Stimulated activated CD4-positive, alpha-beta T cell treated with anti-CD3 and anti-CD28 coated beads, Interleukin-1b, Interleukin-23, amount 100 ng/mL, for 24 hours (primary cell): ENCODE results near the gene HELZ.

ENCODE experiments used
- DNase-seq, 4 experiments: peaks; one replicate each; pipeline ENCODE4 v3.0.0-alpha.2; 2020; ENCODE audit warnings: low read depth in 4 of 4, low spot score in 1 of 4

The HELZ gene

GRCh38 chr17:67088639-67089038, 156.4 kb downstream of the HELZ start:
- DNase-seq: no peak

GRCh38 chr17:67085406-67085805, 159.6 kb downstream of the HELZ start:
- no peak for DNase-seq

GRCh38 chr17:67082107-67082506, 162.9 kb downstream of the HELZ start:
- DNase-seq: no peak

GRCh38 chr17:67080804-67081203, 164.2 kb downstream of the HELZ start:
- no peak for DNase-seq

- no peak for DNase-seq
Measured at GRCh38 chr17:67079491-67079890, 165.5 kb downstream of the HELZ start.

GRCh38 chr17:67078292-67078691, 166.7 kb downstream of the HELZ start:
- no peak for DNase-seq

- DNase-seq: no peak
Measured at GRCh38 chr17:67076290-67076689, 168.7 kb downstream of the HELZ start.

- DNase-seq: no peak
Measured at GRCh38 chr17:67074781-67075180, 170.2 kb downstream of the HELZ start.

GRCh38 chr17:67072885-67073284, 172.1 kb downstream of the HELZ start:
- no peak for DNase-seq

- no peak for DNase-seq
Measured at GRCh38 chr17:67071595-67071994, 173.4 kb downstream of the HELZ start.

GRCh38 chr17:67069603-67070136, 175.3 kb downstream of the HELZ start:
- no peak for DNase-seq

- no peak for DNase-seq
Measured at GRCh38 chr17:67068999-67069398, 176.0 kb downstream of the HELZ start.

GRCh38 chr17:67067571-67068482, 177.2 kb downstream of the HELZ start:
- no peak for DNase-seq

- DNase-seq: no peak
Measured at GRCh38 chr17:67066717-67067116, 178.3 kb downstream of the HELZ start.

- DNase-seq: no peak
Measured at GRCh38 chr17:67063141-67063540, 181.9 kb downstream of the HELZ start.

GRCh38 chr17:67059372-67059771, 185.6 kb downstream of the HELZ start:
- DNase-seq: no peak

GRCh38 chr17:67058036-67058435, 187.0 kb downstream of the HELZ start:
- no peak for DNase-seq

GRCh38 chr17:67056746-67057490, 188.1 kb downstream of the HELZ start:
- no peak for DNase-seq

GRCh38 chr17:67055811-67056745, 188.9 kb downstream of the HELZ start:
- DNase-seq: no peak

- no peak for DNase-seq
Measured at GRCh38 chr17:67055041-67055443, 190.0 kb downstream of the HELZ start.

GRCh38 chr17:67054608-67055007, 190.4 kb downstream of the HELZ start:
- DNase-seq: no peak
